Adipose tissue (tissue), 3 donors: ENCODE measurements around the gene ELMO2. TPM values are rescaled to one million over a fixed set of nuclear protein-coding genes. Genes with fewer than 3 reads are reported as not detected.

Experiments used
- H3K27ac ChIP-seq: one replicate; pipeline ENCODE4 v1.5.1; 2013; ENCODE audit warnings: low read depth, low read length
- whole genome bisulfite sequencing, 3 donors: extraction: QIAGEN DNeasy Blood & Tissue Kit; methylation state at CpG; one replicate each; pipeline ENCODE4 v1.1.7; 2013; 5-methylcytosine and 5-hydroxymethylcytosine counted together
- polyA plus RNA-seq, 3 donors: library from polyadenylated mRNA; stranded (reverse); fragments of 200-250 nt; gene quantifications; one replicate each; pipeline ENCODE4 v1.2.3, GENCODE V29; 2013
- donor health status: healthy with polysubstance abuse.
- donor health status: Bipolar disorder and iron deficiency.
- donor health status: healthy.

ELMO2 gene
- polyA plus RNA-seq, 3 donors: 13.0 to 22.8 (median 21.9) TPM

- H3K27ac ChIP-seq: no peak overlapping the region
- 47 to 62% (median 60%) methylated on average over 6 of the region's 6 CpGs for WGBS, 3 donors
Measured at GRCh38 chr20:46324960-46325703, 81.3 kb downstream of the ELMO2 start.

- WGBS, 3 donors: 57 to 75% (median 61%) methylated on average over 7 of the region's 7 CpGs
- no peak overlapping the region for H3K27ac ChIP-seq
Measured at GRCh38 chr20:46324379-46324778, 82.0 kb downstream of the ELMO2 start.

GRCh38 chr20:46323557-46323956, 82.9 kb downstream of the ELMO2 start:
- H3K27ac ChIP-seq: no peak overlapping the region
- 60 to 72% (median 70%) methylated on average over 10 of the region's 10 CpGs for WGBS, 3 donors

GRCh38 chr20:46322641-46323040, 83.8 kb downstream of the ELMO2 start:
- H3K27ac ChIP-seq: no peak overlapping the region
- WGBS, 3 donors: 59 to 77% (median 62%) methylated on average over 8 of the region's 8 CpGs

- 47 to 64% (median 62%) methylated on average over 6 to 7 of the region's 7 CpGs for WGBS, 3 donors
- no peak overlapping the region for H3K27ac ChIP-seq
Measured at GRCh38 chr20:46317685-46318177, 88.7 kb downstream of the ELMO2 start.

GRCh38 chr20:46316984-46317684, 89.3 kb downstream of the ELMO2 start:
- 33 to 52% (median 40%) methylated on average over 24 of the region's 24 CpGs for WGBS, 3 donors
- no peak overlapping the region for H3K27ac ChIP-seq

Other genes with a start within 250 kb of the ELMO2 start
- 1 to 10 TPM in 1 of 3 donors, under 1 TPM in 2; 0.16 to 1.3 (median 0.45) TPM for gene CDH22, start 98.1 kb downstream of the ELMO2 start, polyA plus RNA-seq
- 1 to 10 TPM; 1.3 to 2.9 (median 2.3) TPM for gene ZNF334, start 106.9 kb upstream of the ELMO2 start, polyA plus RNA-seq
- gene OCSTAMP, start 144.0 kb upstream of the ELMO2 start, polyA plus RNA-seq: not detected
- gene SLC13A3, start 244.8 kb upstream of the ELMO2 start, polyA plus RNA-seq: 1 to 10 TPM in 2 of 3 donors, under 1 TPM in 1; 0.48 to 2.2 (median 1.2) TPM